ENCODE data around the gene ADGRL2. TPM values are rescaled to one million over a fixed set of nuclear protein-coding genes. Genes with fewer than 3 reads are reported as not detected.

ADGRL2 gene
- total and polyA plus RNA-seq, 2 experiments from 2014 or later = 38.2 to 90.3 TPM

DNA sequence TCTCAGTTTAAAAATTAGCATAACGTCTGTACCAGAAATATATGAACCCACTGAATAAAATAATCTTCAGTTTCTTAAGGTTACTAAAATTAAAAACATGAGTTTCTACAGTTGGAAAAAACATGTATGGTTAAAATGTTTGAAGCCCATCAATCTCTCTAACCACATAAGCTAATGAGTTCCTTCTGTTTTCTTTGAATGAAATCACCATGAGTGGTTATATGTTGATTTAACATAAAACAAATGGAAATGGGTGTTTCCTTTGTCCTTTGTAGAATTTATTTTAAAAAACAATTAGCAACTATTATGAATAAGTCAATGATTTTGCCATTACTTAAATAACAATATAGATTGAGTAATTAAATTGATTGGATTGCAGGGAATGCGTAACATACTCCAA lies 3.0 kb upstream of the ADGRL2 start:
- Histone ChIP-seq H2AFZ (no peak overlapping the region), H3K79me2 (replicated peaks; ENCODE audit: insufficient read depth) (peaks cover 7% of the 10 kb centered on the region), H3K27ac (ENCODE audit: low read depth) (no peak overlapping the region), H3K4me2 (peak overlapping the region; percentile 5; the same call in 1 of the 2 replicates), H3K4me1 (ENCODE audit: insufficient read depth) (peaks cover 32% of the 10 kb centered on the region), H3K27me3 (ENCODE audit: insufficient read depth) (peaks cover 6% of the 10 kb centered on the region; the same call in 1 of the 2 replicates), H3K4me3 (no peak overlapping the region), H4K20me1 (replicated peaks; ENCODE audit: insufficient read depth) (no peaks in the 10 kb centered on the region), H3K9me2 (ENCODE audit: insufficient read depth) (no peaks in the 10 kb centered on the region), H3F3A (replicated peaks; ENCODE audit: low read depth) (no peaks in the 10 kb centered on the region), H3K36me3 (ENCODE audit: insufficient read depth) (no peaks in the 10 kb centered on the region)
- Mint-ChIP-seq H3K36me3 (ENCODE audit: low read depth) (no peaks in the 10 kb centered on the region), H3K4me3 (no peak overlapping the region), H3K4me1 (peaks cover 22% of the 10 kb centered on the region), H3K27me3 (ENCODE audit: insufficient read depth, low read depth, poor library complexity) (peaks cover 2% of the 10 kb centered on the region), H3K9me3 (peaks cover 2% of the 10 kb centered on the region; the same call in 1 of the 3 replicates), H3K27ac (no peak overlapping the region)
- TF ChIP-seq ETS1 (IDR thresholded peaks at IDR 0.05) (no peak), EZH2 (IDR thresholded peaks at IDR 0.05; ENCODE audit: low read depth, unreplicated experiment) (no peak), STAT1 (IDR thresholded peaks at IDR 0.05; ENCODE audit: unreplicated experiment) (no peak), JUNB (IDR thresholded peaks at IDR 0.05; ENCODE audit: unreplicated experiment) (no peak), ZNF114 (CRISPR knock-in tag; IDR thresholded peaks at IDR 0.05) (no peak), ZNF331 (CRISPR knock-in tag; IDR thresholded peaks at IDR 0.05; ENCODE audit: low read depth) (no peak), POLR2AphosphoS5 (IDR thresholded peaks at IDR 0.05; ENCODE audit: low read depth) (no peak), NANOG (IDR thresholded peaks at IDR 0.05; ENCODE audit: borderline replicate concordance) (peak; percentile 24)
- ATAC-seq = no peak
- DNase-seq (ENCODE audit: low spot score) = no peak

DNA sequence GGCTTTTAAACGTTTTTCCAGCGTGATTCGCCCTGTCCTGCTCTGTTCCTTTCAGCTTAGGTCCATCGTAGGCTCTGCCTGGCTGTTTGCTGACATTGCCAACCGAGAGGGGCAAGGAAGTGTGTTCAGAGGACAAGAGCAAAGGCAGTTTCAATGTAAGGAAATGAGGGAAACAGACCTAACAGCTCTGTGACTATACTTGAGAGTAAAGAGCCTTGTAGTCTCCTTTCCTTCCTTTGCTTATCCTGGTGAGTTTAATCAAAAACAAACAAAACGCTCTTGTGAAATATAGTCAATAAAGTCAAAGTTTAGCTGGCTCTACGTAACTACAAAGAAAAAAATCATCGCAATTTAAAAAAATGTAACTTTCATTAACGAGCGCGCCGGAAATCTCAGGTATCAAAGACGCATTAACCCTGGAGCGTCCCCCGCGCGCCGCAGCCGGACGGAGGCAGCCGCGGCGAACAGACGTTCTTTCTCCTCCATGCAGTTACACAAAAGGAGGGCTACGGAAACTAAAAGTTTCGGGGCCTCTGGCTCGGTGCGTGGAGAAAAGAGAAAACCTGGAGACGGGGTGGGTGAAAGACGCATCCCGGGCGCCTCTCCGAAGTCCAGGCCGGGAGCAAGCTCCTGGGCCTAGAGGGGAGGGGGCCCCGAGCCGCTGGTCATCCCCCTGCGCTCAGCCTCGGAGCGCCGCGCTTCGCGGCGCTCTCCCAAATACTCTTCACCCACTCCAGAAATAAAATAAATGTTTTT lies 617 bp upstream of the ADGRL2 start:
- Histone ChIP-seq H3K27me3 (ENCODE audit: insufficient read depth) (peaks cover 6% of the 10 kb centered on the region; the same call in 1 of the 2 replicates), H3K4me2 (peak overlapping the region; percentile 80), H3K4me3 (peak overlapping the region; percentile 80), H3K27ac (ENCODE audit: low read depth) (peak overlapping the region; percentile 95), H3K4me1 (ENCODE audit: insufficient read depth) (peaks cover 40% of the 10 kb centered on the region), H2AFZ (peak overlapping the region; percentile 3), H3K9me2 (ENCODE audit: insufficient read depth) (no peaks in the 10 kb centered on the region), H3K79me2 (replicated peaks; ENCODE audit: insufficient read depth) (peaks cover 30% of the 10 kb centered on the region), H3F3A (replicated peaks; ENCODE audit: low read depth) (no peaks in the 10 kb centered on the region), H4K20me1 (replicated peaks; ENCODE audit: insufficient read depth) (no peaks in the 10 kb centered on the region; the same call in 1 of the 2 replicates), H3K36me3 (ENCODE audit: insufficient read depth) (no peaks in the 10 kb centered on the region)
- DNase-seq (ENCODE audit: low spot score) (peak; percentile 89), ATAC-seq (peak; percentile 47)
- peaks cover 2% of the 10 kb centered on the region; the same call in 1 of the 3 replicates for H3K9me3 Mint-ChIP-seq
- H3K27ac Mint-ChIP-seq = peak overlapping the region; percentile 96
- TF ChIP-seq NANOG (IDR thresholded peaks at IDR 0.05; ENCODE audit: borderline replicate concordance) = peak; percentile 17; the same call in 1 of the 2 replicates
- no peak for TF ChIP-seq EZH2phosphoT487 (IDR thresholded peaks at IDR 0.05; ENCODE audit: unreplicated experiment)
- peak; percentile 54; the same call in 1 of the 2 replicates for TF ChIP-seq POLR2AphosphoS5 (IDR thresholded peaks at IDR 0.05; ENCODE audit: low read depth)
- peak; percentile 35; the same call in 1 of the 2 replicates for TF ChIP-seq CREB1 (CRISPR knock-in tag; IDR thresholded peaks at IDR 0.05; ENCODE audit: low read depth)
- peaks cover 2% of the 10 kb centered on the region for H3K27me3 Mint-ChIP-seq (ENCODE audit: insufficient read depth, low read depth, poor library complexity)
- H3K4me3 Mint-ChIP-seq = peak overlapping the region; percentile 100
- no peaks in the 10 kb centered on the region; the same call in 2 of the 3 replicates for H3K36me3 Mint-ChIP-seq (ENCODE audit: low read depth)
- H3K4me1 Mint-ChIP-seq = peaks cover 30% of the 10 kb centered on the region
